ENCODE measurements around the gene SFT2D1.
A peak's percentile ranks its signal among the peaks of the same experiment; 100 is the strongest.

SFT2D1 gene

DNA sequence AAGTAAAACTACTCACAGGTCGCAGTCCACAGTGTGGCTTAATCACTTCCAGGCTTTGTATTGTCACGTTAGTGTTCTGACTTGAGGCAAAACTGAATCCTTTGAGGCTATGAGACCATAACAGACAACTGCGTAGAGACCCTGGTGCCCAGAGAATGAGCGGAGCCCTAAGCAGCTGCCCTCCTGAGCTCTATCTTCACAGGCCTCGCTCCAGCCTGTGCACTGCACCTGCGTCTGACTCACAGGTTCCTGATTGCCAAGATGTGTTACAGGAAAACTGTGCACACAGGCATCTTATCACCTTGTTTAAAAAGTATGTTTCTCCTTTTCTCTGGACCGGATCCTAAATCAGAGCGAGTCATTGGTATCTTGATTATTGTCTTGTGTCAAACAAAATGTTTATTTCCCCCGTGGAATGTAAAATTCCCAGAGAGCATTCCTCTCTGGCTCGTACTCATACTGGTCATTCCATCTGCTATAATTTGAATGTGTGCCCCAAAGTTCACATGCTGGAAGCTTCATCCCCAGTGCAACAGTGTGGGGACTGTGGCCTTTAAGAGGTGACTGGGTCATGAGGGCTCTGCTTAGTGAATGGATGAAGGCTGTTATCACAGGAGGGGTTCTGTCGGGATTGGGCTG lies 59.8 kb downstream of the SFT2D1 start:
- no peak overlapping the region for H3K9ac ChIP-seq (ENCODE audit: low read length)
- peak; percentile 10 for DNase-seq (ENCODE audit: low read depth)
- peaks cover 47% of the 10 kb centered on the region for H3K27me3 ChIP-seq (replicated peaks; ENCODE audit: control insufficient read depth, insufficient read depth, low read length)
- no peaks in the 10 kb centered on the region for H3K36me3 ChIP-seq (ENCODE audit: control insufficient read depth, insufficient read depth, low read length, severe bottlenecking)
- H3K4me1 ChIP-seq (ENCODE audit: control insufficient read depth, insufficient read depth, low read length), result peaks cover 5% of the 10 kb centered on the region
- H3K4me3 ChIP-seq (ENCODE audit: low read length), result no peak overlapping the region
- H3K9me3 ChIP-seq (ENCODE audit: control insufficient read depth, low read length), result no peaks in the 10 kb centered on the region

DNA sequence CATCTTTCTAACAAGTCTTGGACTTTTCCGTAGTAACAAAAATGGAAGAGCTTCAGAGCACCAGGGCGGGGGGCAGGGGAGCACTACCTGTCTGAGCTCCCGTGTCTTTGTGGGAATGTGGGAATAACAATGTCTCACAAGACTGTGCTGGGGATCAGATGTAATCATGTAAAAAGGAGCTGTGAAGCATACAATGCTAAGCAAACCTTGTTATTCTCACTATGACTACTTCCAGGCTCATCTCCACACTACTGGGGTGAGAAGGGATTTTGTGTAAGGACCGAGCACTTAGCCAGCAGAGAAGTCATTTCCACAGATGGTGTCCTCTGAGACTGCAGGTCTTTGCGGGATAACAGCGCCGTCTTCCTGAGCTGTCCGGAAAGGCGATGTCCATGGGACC lies 61.2 kb downstream of the SFT2D1 start:
- DNase-seq (ENCODE audit: low read depth), result no peak
- Histone ChIP-seq H3K4me3 (ENCODE audit: low read length) (no peak overlapping the region), H3K36me3 (ENCODE audit: control insufficient read depth, insufficient read depth, low read length, severe bottlenecking) (no peaks in the 10 kb centered on the region)

DNA sequence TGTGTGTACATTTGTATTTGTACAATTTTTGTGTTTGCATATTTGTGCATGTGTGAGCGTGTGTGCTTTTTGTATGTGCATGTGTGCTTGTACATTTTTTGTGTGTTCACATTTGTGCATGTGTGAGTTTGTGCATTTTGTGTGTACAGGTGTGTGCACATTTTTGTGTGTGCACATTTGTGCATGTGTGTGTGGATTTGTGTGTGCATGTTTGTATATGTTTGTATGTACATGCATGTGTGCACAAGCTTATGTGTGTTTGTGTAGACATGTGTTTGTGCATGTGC lies 63.0 kb downstream of the SFT2D1 start:
- Histone ChIP-seq H3K9ac (ENCODE audit: low read length) (no peak overlapping the region), H3K4me3 (ENCODE audit: low read length) (no peak overlapping the region), H3K9me3 (ENCODE audit: control insufficient read depth, low read length) (no peaks in the 10 kb centered on the region), H3K27me3 (replicated peaks; ENCODE audit: control insufficient read depth, insufficient read depth, low read length) (peaks cover 38% of the 10 kb centered on the region), H3K4me1 (ENCODE audit: control insufficient read depth, insufficient read depth, low read length) (peaks cover 14% of the 10 kb centered on the region), H3K36me3 (ENCODE audit: control insufficient read depth, insufficient read depth, low read length, severe bottlenecking) (no peaks in the 10 kb centered on the region)
- no peak for DNase-seq (ENCODE audit: low read depth)

More for the DNA sequence above, 61.2 kb downstream of the SFT2D1 start:
- no peaks in the 10 kb centered on the region for H3K9me3 ChIP-seq (ENCODE audit: control insufficient read depth, low read length)
- H3K9ac ChIP-seq (ENCODE audit: low read length), result no peak overlapping the region
- H3K4me1 ChIP-seq (ENCODE audit: control insufficient read depth, insufficient read depth, low read length), result peaks cover 14% of the 10 kb centered on the region
- H3K27me3 ChIP-seq (replicated peaks; ENCODE audit: control insufficient read depth, insufficient read depth, low read length), result peaks cover 47% of the 10 kb centered on the region

DNA sequence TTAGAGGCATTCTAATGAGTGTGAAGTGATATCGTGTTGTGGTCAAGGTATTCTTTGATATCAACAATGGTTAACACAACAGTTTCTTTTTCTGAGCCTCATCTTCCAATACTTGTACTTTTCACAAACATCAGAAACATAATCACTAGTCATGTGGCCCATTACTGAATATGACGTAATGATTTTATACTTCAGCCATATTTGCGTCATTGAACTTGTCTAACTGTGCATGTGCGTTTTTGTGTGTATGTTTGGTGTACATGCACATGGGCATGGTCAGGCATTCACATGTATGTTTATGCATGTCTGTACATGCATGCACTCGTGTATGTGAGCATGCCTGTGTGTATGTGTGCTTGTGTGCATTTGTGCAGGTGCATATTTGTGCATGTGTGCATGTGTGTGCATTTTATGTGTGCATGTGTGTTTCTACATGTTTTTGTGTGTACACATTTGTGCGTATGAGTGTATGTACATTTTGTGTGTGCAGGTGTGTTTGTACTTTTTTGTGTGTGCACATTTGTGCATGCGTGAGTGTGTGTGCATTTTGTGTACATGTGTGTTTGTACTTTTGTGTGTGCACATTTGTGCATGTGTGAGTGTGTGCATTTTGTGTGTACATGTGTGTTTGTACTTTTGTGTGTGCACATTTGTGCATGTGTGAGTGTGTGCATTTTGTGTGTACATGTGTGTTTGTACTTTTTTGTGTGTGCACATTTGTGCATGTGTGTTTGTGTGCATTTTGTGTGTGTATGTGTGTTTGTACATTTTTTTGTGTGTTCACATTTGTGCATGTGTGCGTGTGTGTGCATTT lies 63.6 kb downstream of the SFT2D1 start:
- Histone ChIP-seq H3K4me1 (ENCODE audit: control insufficient read depth, insufficient read depth, low read length) (peaks cover 14% of the 10 kb centered on the region), H3K27me3 (replicated peaks; ENCODE audit: control insufficient read depth, insufficient read depth, low read length) (peaks cover 44% of the 10 kb centered on the region), H3K9ac (ENCODE audit: low read length) (no peak overlapping the region), H3K36me3 (ENCODE audit: control insufficient read depth, insufficient read depth, low read length, severe bottlenecking) (no peaks in the 10 kb centered on the region), H3K4me3 (ENCODE audit: low read length) (no peak overlapping the region), H3K9me3 (ENCODE audit: control insufficient read depth, low read length) (no peaks in the 10 kb centered on the region)
- no peak for DNase-seq (ENCODE audit: low read depth)

DNA sequence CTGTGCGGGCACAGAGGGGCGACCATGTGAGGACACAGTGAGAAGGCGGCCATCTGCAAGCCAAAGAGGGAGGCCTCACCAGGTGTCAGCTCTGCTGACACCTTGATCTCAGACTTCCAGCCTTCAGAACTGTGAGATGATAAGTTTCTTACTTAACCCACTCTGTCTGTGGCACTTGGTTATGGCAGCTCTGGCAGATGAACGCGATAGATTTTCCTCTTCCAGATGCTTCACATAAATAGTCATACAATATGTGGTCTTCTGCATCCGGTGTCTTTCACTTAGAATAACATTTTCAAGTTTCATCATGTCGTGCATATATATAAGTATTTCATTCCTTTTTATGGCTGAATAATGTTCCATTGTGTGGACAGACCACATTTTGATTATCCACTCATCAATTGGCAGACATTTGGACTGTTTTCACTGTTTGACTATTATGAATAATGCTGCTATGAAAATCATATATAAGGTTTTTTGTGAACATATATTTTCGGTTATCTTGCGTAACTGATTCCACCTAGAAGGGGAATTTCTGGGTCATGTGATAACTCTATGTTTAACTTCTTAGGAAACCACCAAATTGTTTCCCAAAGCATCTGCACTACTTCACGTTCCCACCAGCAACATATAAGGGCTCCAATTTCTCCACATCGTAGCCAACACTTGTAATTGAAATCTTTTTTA lies 64.3 kb downstream of the SFT2D1 start:
- H3K9ac ChIP-seq (ENCODE audit: low read length), result no peak overlapping the region
- H3K4me1 ChIP-seq (ENCODE audit: control insufficient read depth, insufficient read depth, low read length), result peaks cover 14% of the 10 kb centered on the region
- no peak for DNase-seq (ENCODE audit: low read depth)
- no peaks in the 10 kb centered on the region for H3K36me3 ChIP-seq (ENCODE audit: control insufficient read depth, insufficient read depth, low read length, severe bottlenecking)
- no peaks in the 10 kb centered on the region for H3K9me3 ChIP-seq (ENCODE audit: control insufficient read depth, low read length)
- H3K4me3 ChIP-seq (ENCODE audit: low read length), result peak overlapping the region; percentile 18
- H3K27me3 ChIP-seq (replicated peaks; ENCODE audit: control insufficient read depth, insufficient read depth, low read length), result peaks cover 42% of the 10 kb centered on the region

DNA sequence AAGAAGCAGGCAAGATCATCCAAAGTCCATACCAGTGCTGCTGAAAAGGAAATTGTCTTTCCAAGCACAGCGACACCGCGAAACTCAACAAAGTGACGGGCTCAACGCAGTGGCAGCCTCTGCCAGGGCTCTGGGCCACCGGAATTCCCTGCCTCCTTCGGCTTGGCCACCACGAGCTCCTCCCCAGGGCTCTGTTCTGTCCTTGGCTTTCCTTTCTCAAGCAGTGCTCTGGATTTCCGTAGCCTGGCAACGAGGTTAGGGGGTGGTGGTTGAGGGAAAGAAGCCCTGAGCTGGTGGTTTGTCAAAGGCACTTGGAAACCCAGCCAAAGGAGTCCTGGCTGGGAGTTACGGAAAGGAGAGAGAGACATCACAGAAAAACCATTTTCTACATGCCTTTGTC lies 65.3 kb downstream of the SFT2D1 start:
- Histone ChIP-seq H3K4me1 (ENCODE audit: control insufficient read depth, insufficient read depth, low read length) (peaks cover 14% of the 10 kb centered on the region), H3K9me3 (ENCODE audit: control insufficient read depth, low read length) (no peaks in the 10 kb centered on the region), H3K27me3 (replicated peaks; ENCODE audit: control insufficient read depth, insufficient read depth, low read length) (peaks cover 38% of the 10 kb centered on the region), H3K9ac (ENCODE audit: low read length) (no peak overlapping the region), H3K4me3 (ENCODE audit: low read length) (peak overlapping the region; percentile 41), H3K36me3 (ENCODE audit: control insufficient read depth, insufficient read depth, low read length, severe bottlenecking) (no peaks in the 10 kb centered on the region)
- peak; percentile 6 for DNase-seq (ENCODE audit: low read depth)

DNA sequence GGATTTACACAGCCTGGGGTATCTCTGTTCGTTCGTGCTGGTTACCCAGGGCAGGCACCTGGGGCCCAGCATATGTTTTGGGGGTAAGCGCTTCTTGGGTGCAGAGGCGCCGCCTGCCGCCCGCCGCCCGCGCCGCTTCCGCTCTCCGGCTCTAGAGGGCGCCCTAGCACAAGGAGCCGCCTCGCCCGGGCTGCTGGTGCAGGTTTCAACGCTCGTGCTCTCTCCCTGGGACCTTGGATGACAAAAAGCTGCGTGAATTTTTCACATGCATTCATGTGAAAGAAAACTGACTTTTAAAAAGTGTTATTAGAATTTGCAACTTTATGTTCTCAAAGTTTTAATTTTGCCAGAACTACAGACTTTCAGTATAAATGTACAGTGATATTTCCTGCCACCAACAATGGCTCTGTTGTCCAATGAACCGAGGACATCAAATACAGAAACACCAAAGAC lies 66.6 kb downstream of the SFT2D1 start:
- no peaks in the 10 kb centered on the region for H3K9me3 ChIP-seq (ENCODE audit: control insufficient read depth, low read length)
- H3K27me3 ChIP-seq (replicated peaks; ENCODE audit: control insufficient read depth, insufficient read depth, low read length), result peaks cover 33% of the 10 kb centered on the region
- H3K4me1 ChIP-seq (ENCODE audit: control insufficient read depth, insufficient read depth, low read length), result peaks cover 14% of the 10 kb centered on the region
- H3K36me3 ChIP-seq (ENCODE audit: control insufficient read depth, insufficient read depth, low read length, severe bottlenecking), result no peaks in the 10 kb centered on the region
- DNase-seq (ENCODE audit: low read depth), result peak; percentile 80
- H3K9ac ChIP-seq (ENCODE audit: low read length), result no peak overlapping the region
- H3K4me3 ChIP-seq (ENCODE audit: low read length), result no peak overlapping the region

DNA sequence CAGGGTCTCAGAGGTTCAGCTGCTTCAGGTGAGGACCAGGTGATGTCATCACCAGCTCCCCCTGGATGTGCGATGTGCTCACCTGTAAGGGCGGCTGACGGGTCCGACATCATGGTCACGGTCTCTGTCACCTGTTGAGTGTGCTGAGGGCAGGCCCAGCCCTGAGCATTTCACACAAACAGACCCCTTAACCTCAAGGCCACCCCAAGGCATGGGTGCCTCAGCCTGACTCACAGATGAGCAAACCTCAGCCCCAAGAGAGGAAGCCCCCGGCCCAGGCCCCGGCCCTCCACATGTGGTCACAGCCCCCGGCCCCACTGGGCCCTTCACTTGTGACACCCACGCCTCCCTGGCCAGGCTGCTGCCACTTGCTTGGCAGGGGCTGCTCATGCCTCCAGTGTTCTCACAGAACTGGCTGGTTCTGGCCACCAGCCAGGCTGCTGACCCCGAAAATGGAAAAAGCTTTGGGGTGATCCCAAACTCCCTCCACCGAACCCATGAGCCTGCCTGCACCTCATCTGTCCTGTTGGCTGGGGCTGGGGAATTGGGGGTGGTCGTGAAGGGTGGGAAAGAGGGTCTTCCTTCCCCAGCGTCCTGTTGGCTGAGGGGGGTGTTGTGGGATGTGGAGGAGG lies 67.5 kb downstream of the SFT2D1 start:
- Histone ChIP-seq H3K4me3 (ENCODE audit: low read length) (no peak overlapping the region), H3K9ac (ENCODE audit: low read length) (no peak overlapping the region), H3K27me3 (replicated peaks; ENCODE audit: control insufficient read depth, insufficient read depth, low read length) (peaks cover 31% of the 10 kb centered on the region), H3K36me3 (ENCODE audit: control insufficient read depth, insufficient read depth, low read length, severe bottlenecking) (no peaks in the 10 kb centered on the region), H3K9me3 (ENCODE audit: control insufficient read depth, low read length) (no peaks in the 10 kb centered on the region), H3K4me1 (ENCODE audit: control insufficient read depth, insufficient read depth, low read length) (peaks cover 14% of the 10 kb centered on the region)
- DNase-seq (ENCODE audit: low read depth), result no peak

DNA sequence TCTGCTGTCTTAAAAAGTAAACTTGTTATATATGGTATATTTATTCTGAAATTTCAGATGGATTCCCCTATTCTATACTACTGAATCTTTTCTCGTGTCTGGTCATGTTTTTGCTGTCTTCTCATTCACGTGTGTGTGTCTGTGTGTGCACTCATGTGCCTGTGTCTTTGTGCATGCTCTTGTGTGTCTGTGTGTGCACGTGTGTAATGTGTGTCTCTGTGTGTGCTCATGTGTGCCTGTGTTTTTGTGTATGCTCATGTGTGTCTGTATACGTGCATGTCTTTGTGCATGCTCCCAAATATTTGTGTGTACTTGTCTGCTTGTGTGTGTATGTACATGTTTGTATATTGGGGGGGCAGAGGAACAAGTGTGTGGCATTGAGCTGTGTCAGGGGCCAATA lies 68.2 kb downstream of the SFT2D1 start:
- H3K27me3 ChIP-seq (replicated peaks; ENCODE audit: control insufficient read depth, insufficient read depth, low read length), result peaks cover 37% of the 10 kb centered on the region
- H3K4me3 ChIP-seq (ENCODE audit: low read length), result no peak overlapping the region
- H3K4me1 ChIP-seq (ENCODE audit: control insufficient read depth, insufficient read depth, low read length), result peaks cover 14% of the 10 kb centered on the region
- DNase-seq (ENCODE audit: low read depth), result no peak
- H3K9ac ChIP-seq (ENCODE audit: low read length), result no peak overlapping the region
- no peaks in the 10 kb centered on the region for H3K36me3 ChIP-seq (ENCODE audit: control insufficient read depth, insufficient read depth, low read length, severe bottlenecking)
- H3K9me3 ChIP-seq (ENCODE audit: control insufficient read depth, low read length), result no peaks in the 10 kb centered on the region

DNA sequence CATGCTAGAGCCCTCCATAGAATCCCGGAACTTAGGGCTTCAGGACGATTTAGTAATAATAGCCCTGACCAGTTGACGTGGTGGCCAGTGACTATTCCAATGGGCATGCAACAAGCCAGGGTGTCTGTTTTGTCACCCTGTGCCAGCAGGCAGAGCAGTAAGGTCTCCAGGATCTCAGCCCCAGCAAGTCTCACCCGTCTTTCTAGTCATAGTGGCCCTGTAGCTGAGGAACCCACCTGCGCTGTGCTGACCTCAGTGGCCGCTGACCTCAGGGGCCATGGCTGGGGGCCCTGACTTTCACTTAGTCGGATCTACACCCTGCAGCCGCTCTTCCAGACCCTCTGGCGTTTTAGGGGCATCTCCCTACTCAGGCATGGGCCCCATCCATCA lies 71.0 kb downstream of the SFT2D1 start:
- no peaks in the 10 kb centered on the region for H3K4me1 ChIP-seq (ENCODE audit: control insufficient read depth, insufficient read depth, low read length)
- no peaks in the 10 kb centered on the region for H3K9me3 ChIP-seq (ENCODE audit: control insufficient read depth, low read length)
- no peak for DNase-seq (ENCODE audit: low read depth)
- H3K36me3 ChIP-seq (ENCODE audit: control insufficient read depth, insufficient read depth, low read length, severe bottlenecking), result no peaks in the 10 kb centered on the region
- H3K9ac ChIP-seq (ENCODE audit: low read length), result no peak overlapping the region
- H3K27me3 ChIP-seq (replicated peaks; ENCODE audit: control insufficient read depth, insufficient read depth, low read length), result peaks cover 49% of the 10 kb centered on the region
- H3K4me3 ChIP-seq (ENCODE audit: low read length), result no peak overlapping the region

DNA sequence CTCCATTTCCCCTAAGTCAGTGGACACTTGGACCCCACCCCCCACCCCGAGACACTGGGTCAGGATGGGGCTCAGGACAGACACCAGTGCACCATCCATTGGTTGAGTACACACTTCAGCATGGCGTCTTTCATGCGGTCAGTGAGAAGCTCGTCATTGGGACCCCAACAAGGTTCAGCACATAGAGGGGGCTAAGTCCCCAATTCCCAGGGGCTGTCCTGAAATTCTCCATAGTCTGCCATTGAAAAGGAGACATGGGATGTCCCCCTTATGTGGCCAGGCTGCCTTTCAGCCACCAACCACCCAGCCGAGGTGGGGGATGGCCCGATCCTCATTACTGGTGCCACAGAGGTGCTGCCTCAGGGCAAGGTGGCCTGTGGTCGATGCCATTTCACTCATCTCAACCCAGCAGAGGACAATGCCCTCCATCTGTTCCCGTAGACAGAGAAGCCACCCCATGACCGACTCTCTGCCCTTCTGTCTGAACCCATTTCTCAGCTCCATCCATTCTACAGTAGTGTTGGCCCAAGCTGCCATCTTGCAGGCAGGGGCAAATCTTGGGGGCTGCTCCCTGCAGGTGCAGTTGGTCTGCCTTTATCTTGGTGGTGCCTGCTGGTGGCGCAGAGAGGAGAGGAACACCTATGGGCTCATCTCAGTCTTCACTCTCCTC lies 71.5 kb downstream of the SFT2D1 start:
- no peaks in the 10 kb centered on the region for H3K36me3 ChIP-seq (ENCODE audit: control insufficient read depth, insufficient read depth, low read length, severe bottlenecking)

More for the DNA sequence above, 71.5 kb downstream of the SFT2D1 start:
- Histone ChIP-seq H3K9me3 (ENCODE audit: control insufficient read depth, low read length) (no peaks in the 10 kb centered on the region), H3K4me1 (ENCODE audit: control insufficient read depth, insufficient read depth, low read length) (no peaks in the 10 kb centered on the region), H3K27me3 (replicated peaks; ENCODE audit: control insufficient read depth, insufficient read depth, low read length) (peaks cover 49% of the 10 kb centered on the region), H3K9ac (ENCODE audit: low read length) (no peak overlapping the region), H3K4me3 (ENCODE audit: low read length) (no peak overlapping the region)
- no peak for DNase-seq (ENCODE audit: low read depth)
